Neural progenitor cell (in vitro differentiated cells): Measurements from ENCODE around the gene CADPS. TPM values are rescaled to one million over a fixed set of nuclear protein-coding genes. Genes with fewer than 3 reads are reported as not detected.
A peak's percentile ranks its signal among the peaks of the same experiment; 100 is the strongest.

ENCODE experiments used
- DNase-seq: peaks from one replicate; pipeline ENCODE4 v3.0.0-alpha.2; 2016; ENCODE audit warnings: low spot score
- H2AFZ ChIP-seq: fragments of 200-600 bp; sonication (generic); replicated peaks from 2 replicates; pipeline ENCODE4 v1.6.1; 2016; ENCODE audit warnings: antibody characterized with exemption
- H3F3A ChIP-seq: fragments of 200-600 bp; sonication (generic); 2 replicates; pipeline ENCODE4 v1.6.1; 2016; ENCODE audit warnings: antibody characterized with exemption, low read depth
- H3K27ac ChIP-seq: fragments of 200-600 bp; sonication (generic); 2 replicates; pipeline ENCODE4 v1.5.1; 2016; ENCODE audit warnings: mild to moderate bottlenecking
- H3K27me3 ChIP-seq: fragments of 200-600 bp; sonication (generic); 2 replicates; pipeline ENCODE4 v1.6.1; 2016; ENCODE audit warnings: mild to moderate bottlenecking, moderate library complexity
- H3K36me3 ChIP-seq: fragments of 200-600 bp; sonication (generic); 2 replicates; pipeline ENCODE4 v1.5.1; 2016
- H3K4me1 ChIP-seq: fragments of 200-600 bp; sonication (generic); 2 replicates; pipeline ENCODE4 v1.6.1; 2016; ENCODE audit warnings: mixed run types
- H3K4me2 ChIP-seq: fragments of 200-600 bp; sonication (generic); 2 replicates; pipeline ENCODE4 v1.6.1; 2016
- H3K4me3 ChIP-seq: fragments of 200-600 bp; sonication (generic); 2 replicates; pipeline ENCODE4 v1.5.1; 2016
- H3K79me2 ChIP-seq: fragments of 200-600 bp; sonication (generic); 2 replicates; pipeline ENCODE4 v1.6.1; 2016; ENCODE audit warnings: low read depth
- H3K9ac ChIP-seq: fragments of 200-600 bp; sonication (generic); 2 replicates; pipeline ENCODE4 v1.6.1; 2016
- H3K9me3 ChIP-seq: fragments of 200-600 bp; sonication (generic); 2 replicates; pipeline ENCODE4 v1.5.1; 2016; ENCODE audit warnings: low read depth
- H4K20me1 ChIP-seq: fragments of 200-600 bp; sonication (generic); 2 replicates; pipeline ENCODE4 v1.6.1; 2016; ENCODE audit warnings: low read depth
- H3K27ac Mint-ChIP-seq: 3 replicates; pipeline ENCODE4 v1.8.0; 2021; ENCODE audit warnings: mixed read lengths
- H3K27me3 Mint-ChIP-seq: 2 replicates; pipeline ENCODE4 v1.8.0; 2022; ENCODE audit warnings: low read depth, mild to moderate bottlenecking, inconsistent platforms, moderate library complexity, mixed read lengths; ENCODE audit not compliant: insufficient read depth
- H3K36me3 Mint-ChIP-seq: 3 replicates; pipeline ENCODE4 v1.8.0; 2021; ENCODE audit warnings: mixed read lengths
- H3K4me1 Mint-ChIP-seq: 3 replicates; pipeline ENCODE4 v1.8.0; 2021; ENCODE audit warnings: mixed read lengths
- H3K4me3 Mint-ChIP-seq: 3 replicates; pipeline ENCODE4 v1.8.0; 2021; ENCODE audit warnings: mild to moderate bottlenecking, moderate library complexity, mixed read lengths
- H3K9me3 Mint-ChIP-seq: 3 replicates; pipeline ENCODE4 v1.8.0; 2020; ENCODE audit warnings: mixed read lengths
- CTCF ChIP-seq: fragments of 200-600 bp; sonication (generic); IDR thresholded peaks from 2 replicates; pipeline ENCODE4 v1.5.1; 2017; ENCODE audit warnings: antibody characterized with exemption, mild to moderate bottlenecking
- EZH2 ChIP-seq: fragments of 200-600 bp; sonication (generic); IDR thresholded peaks from 2 replicates; pipeline ENCODE4 v1.6.1; 2017; ENCODE audit warnings: antibody characterized with exemption, mild to moderate bottlenecking, moderate library complexity
- EZH2phosphoT487 ChIP-seq: fragments of 200-600 bp; sonication (generic); IDR thresholded peaks from 2 replicates; pipeline ENCODE4 v1.6.1; 2017; ENCODE audit warnings: antibody characterized with exemption
- total RNA-seq: library from RNA; depleted of rRNA; stranded (reverse); fragments of >200 nt; gene quantifications from 2 replicates; pipeline ENCODE4 v1.2.3, GENCODE V29; 2015; ENCODE audit warnings: low replicate concordance

CADPS gene
- total RNA-seq, 1 donor from 2014 or later = 17.3 TPM

- Histone ChIP-seq H3K27me3 (peaks cover 42% of the 10 kb centered on the region), H4K20me1 (no peaks in the 10 kb centered on the region), H3F3A (peaks cover 9% of the 10 kb centered on the region), H3K9me3 (no peaks in the 10 kb centered on the region), H2AFZ (no peak overlapping the region), H3K4me2 (no peak overlapping the region), H3K27ac (no peak overlapping the region), H3K4me3 (no peak overlapping the region), H3K9ac (no peak overlapping the region), H3K79me2 (no peaks in the 10 kb centered on the region), H3K4me1 (peaks cover 28% of the 10 kb centered on the region), H3K36me3 (no peaks in the 10 kb centered on the region)
- Mint-ChIP-seq H3K27ac (no peak overlapping the region), H3K4me3 (no peak overlapping the region), H3K36me3 (peaks cover 4% of the 10 kb centered on the region), H3K9me3 (peaks cover 4% of the 10 kb centered on the region), H3K27me3 (peaks cover 8% of the 10 kb centered on the region), H3K4me1 (peaks cover 13% of the 10 kb centered on the region)
- DNase-seq = no peak
- TF ChIP-seq EZH2phosphoT487 (no peak), EZH2 (no peak), CTCF (no peak)
Measured at GRCh38 chr3:62446337-62446940, 428.8 kb downstream of the CADPS start.

GRCh38 chr3:62445275-62445674 lies 429.9 kb downstream of the CADPS start:
- Histone ChIP-seq H3K79me2 (no peaks in the 10 kb centered on the region), H3K9me3 (no peaks in the 10 kb centered on the region), H3K4me1 (peaks cover 18% of the 10 kb centered on the region), H2AFZ (no peak overlapping the region), H3K4me3 (no peak overlapping the region), H3K36me3 (no peaks in the 10 kb centered on the region), H3F3A (no peaks in the 10 kb centered on the region), H3K27me3 (peaks cover 54% of the 10 kb centered on the region), H3K9ac (no peak overlapping the region), H3K4me2 (peak overlapping the region; percentile 20), H3K27ac (no peak overlapping the region), H4K20me1 (no peaks in the 10 kb centered on the region)
- TF ChIP-seq EZH2phosphoT487 (no peak), EZH2 (no peak), CTCF (no peak)
- Mint-ChIP-seq H3K27ac (no peak overlapping the region), H3K36me3 (peaks cover 4% of the 10 kb centered on the region), H3K27me3 (peaks cover 5% of the 10 kb centered on the region), H3K4me3 (no peak overlapping the region), H3K9me3 (peaks cover 4% of the 10 kb centered on the region), H3K4me1 (peaks cover 11% of the 10 kb centered on the region)
- DNase-seq = no peak

DNA sequence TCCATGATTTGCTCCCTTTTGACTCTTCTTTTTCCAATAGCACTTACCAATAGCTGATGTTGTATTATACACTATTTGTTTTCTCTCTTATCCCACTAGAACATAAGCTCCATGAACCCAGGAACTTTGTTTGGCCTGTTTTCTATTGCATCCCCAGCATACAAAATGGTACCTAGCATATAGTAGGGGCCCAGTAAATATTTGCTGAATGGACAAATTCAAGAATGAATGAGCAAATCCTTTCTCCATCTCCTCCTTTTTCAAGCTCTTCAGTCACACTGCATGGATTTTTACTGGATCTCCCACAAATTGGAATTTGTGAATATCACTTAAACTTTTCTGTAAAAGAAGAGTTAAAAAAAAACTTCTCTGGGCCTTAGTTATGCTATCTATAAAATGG lies 435.2 kb downstream of the CADPS start:
- Histone ChIP-seq H3K27ac (no peak overlapping the region), H3F3A (no peaks in the 10 kb centered on the region), H3K9ac (no peak overlapping the region), H2AFZ (no peak overlapping the region), H3K27me3 (peaks cover 72% of the 10 kb centered on the region), H3K4me1 (peaks cover 8% of the 10 kb centered on the region), H3K36me3 (no peaks in the 10 kb centered on the region), H3K79me2 (no peaks in the 10 kb centered on the region), H3K4me2 (no peak overlapping the region), H3K4me3 (no peak overlapping the region), H4K20me1 (no peaks in the 10 kb centered on the region), H3K9me3 (no peaks in the 10 kb centered on the region)
- Mint-ChIP-seq H3K4me3 (no peak overlapping the region), H3K4me1 (peaks cover 23% of the 10 kb centered on the region), H3K27me3 (peaks cover 9% of the 10 kb centered on the region), H3K9me3 (peaks cover 4% of the 10 kb centered on the region), H3K27ac (no peak overlapping the region), H3K36me3 (peaks cover 4% of the 10 kb centered on the region)
- DNase-seq = no peak
- TF ChIP-seq CTCF = no peak
